AG04450 (cell line): Measurements from ENCODE around the gene MORN1. TPM values are rescaled to one million over a fixed set of nuclear protein-coding genes. Genes with fewer than 3 reads are reported as not detected.
"Not testable (repeated sequence)": the region's sequence is repeated elsewhere in the genome, so short reads cannot be mapped to it uniquely, and the experiment has no call there.

Experiments
- CTCF ChIA-PET: fragments of 300-600, 350-600 bp; formaldehyde crosslinking; extraction: SDS; loops from one replicate; lab custom pipeline; 2022; ENCODE audit warnings: antibody characterized with exemption, inconsistent platforms; lab: Charles Lee
- POLR2A ChIA-PET: fragments of 350-600 bp; formaldehyde crosslinking; extraction: SDS; loops from one replicate; lab custom pipeline; 2021; ENCODE audit warnings: antibody characterized with exemption, inconsistent platforms; lab: Yijun Ruan, JAX
- DNase-seq: peaks from one replicate; pipeline ENCODE4 v3.0.0-alpha.2; 2011; ENCODE audit warnings: low read depth, low spot score
- H3K27ac ChIP-seq: one replicate; pipeline ENCODE4 v1.5.1; 2012; ENCODE audit warnings: low read depth, low read length, control low read depth
- H3K27me3 ChIP-seq: one replicate; pipeline ENCODE4 v1.6.0; 2012; ENCODE audit warnings: low read length; ENCODE audit not compliant: control insufficient read depth, insufficient read depth
- H3K4me3 ChIP-seq: 2 replicates; pipeline ENCODE4 v1.5.1; 2011; ENCODE audit warnings: mild to moderate bottlenecking, low read depth, low read length, control low read depth
- H3K9me3 ChIP-seq: 2 replicates; pipeline ENCODE4 v1.5.1; 2012; ENCODE audit warnings: low read length; ENCODE audit not compliant: control insufficient read depth, insufficient read depth
- polyA minus RNA-seq: library from RNA; depleted of rRNA, polyadenylated mRNA; stranded (reverse); fragments of >200 nt; gene quantifications from 2 replicates; pipeline ENCODE4 v1.2.3, GENCODE V29; 2011; rRNA and poly(A)+ RNA removed
- polyA plus RNA-seq: library from polyadenylated mRNA; depleted of rRNA; stranded (reverse); fragments of >200 nt; gene quantifications from 2 replicates; pipeline ENCODE4 v1.2.3, GENCODE V29; 2011; rRNA removed
- TF ChIP-seq, protein P1 (sequence below): IDR thresholded peaks from 2 replicates; pipeline ENCODE4 v1.5.1; 2011; ENCODE audit warnings: low read depth, low read length, control low read depth, inconsistent platforms

MORN1 gene
- 3.0 and 3.6 TPM in 2 replicates for polyA plus RNA-seq
- 8.1 and 11.0 TPM in 2 replicates for polyA minus RNA-seq

- H3K27me3 ChIP-seq = no peaks in the 10 kb centered on the region
- DNase-seq = peak; percentile 97
- peak within 1 kb of the TSS; percentile 87 for H3K4me3 ChIP-seq
- ChIA-PET POLR2A (interaction anchor here (0.6 to 1.9 kb wide), 15 partner anchors 10 to 1187 kb away, joined by 3 to 12 read pairs (median 4); partner anchors contain the start of genes FAAP20 and PANK4), CTCF (interaction anchor here (0.6 to 1.7 kb wide), 6 partner anchors 9 to 196 kb away, joined by 3 to 8 read pairs (median 6); partner anchors contain the start of gene FAAP20)
- TF ChIP-seq, protein P1, sequence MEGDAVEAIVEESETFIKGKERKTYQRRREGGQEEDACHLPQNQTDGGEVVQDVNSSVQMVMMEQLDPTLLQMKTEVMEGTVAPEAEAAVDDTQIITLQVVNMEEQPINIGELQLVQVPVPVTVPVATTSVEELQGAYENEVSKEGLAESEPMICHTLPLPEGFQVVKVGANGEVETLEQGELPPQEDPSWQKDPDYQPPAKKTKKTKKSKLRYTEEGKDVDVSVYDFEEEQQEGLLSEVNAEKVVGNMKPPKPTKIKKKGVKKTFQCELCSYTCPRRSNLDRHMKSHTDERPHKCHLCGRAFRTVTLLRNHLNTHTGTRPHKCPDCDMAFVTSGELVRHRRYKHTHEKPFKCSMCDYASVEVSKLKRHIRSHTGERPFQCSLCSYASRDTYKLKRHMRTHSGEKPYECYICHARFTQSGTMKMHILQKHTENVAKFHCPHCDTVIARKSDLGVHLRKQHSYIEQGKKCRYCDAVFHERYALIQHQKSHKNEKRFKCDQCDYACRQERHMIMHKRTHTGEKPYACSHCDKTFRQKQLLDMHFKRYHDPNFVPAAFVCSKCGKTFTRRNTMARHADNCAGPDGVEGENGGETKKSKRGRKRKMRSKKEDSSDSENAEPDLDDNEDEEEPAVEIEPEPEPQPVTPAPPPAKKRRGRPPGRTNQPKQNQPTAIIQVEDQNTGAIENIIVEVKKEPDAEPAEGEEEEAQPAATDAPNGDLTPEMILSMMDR = no peak
- no peak within 1 kb of the TSS for H3K27ac ChIP-seq
- no peaks in the 10 kb centered on the region for H3K9me3 ChIP-seq
These were observed at the start of gene MORN1, which contains the start of gene RER1 for GRCh38 chr1:2391041-2391930. MORN1 (minus strand) TSS chr1:2391554; CDS start chr1:2391533, 21 bp downstream. RER1 (plus strand) TSS chr1:2391841; CDS start chr1:2395791, 3,950 bp downstream.

DNA sequence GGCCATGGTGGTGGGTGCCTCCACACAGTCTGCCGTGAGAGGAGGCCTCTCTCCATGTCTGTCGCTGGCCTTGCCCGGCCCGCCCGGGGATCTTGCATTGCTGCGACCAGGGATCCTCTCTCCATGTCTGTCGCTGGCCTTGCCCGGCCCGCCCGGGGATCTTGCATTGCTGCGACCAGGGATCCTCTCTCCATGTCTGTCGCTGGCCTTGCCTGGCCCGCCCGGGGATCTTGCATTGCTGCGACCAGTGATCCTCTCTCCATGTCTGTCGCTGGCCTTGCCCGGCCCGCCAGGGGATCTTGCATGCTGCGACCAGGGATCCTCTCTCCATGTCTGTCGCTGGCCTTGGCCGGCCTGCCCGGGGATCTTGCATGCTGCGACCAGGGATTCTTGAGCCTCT is 49.0 kb upstream of the MORN1 start:
- POLR2A ChIA-PET, CTCF ChIA-PET, H3K27ac ChIP-seq, H3K4me3 ChIP-seq, H3K9me3 ChIP-seq, DNase-seq: not testable (repeated sequence)
- H3K27me3 ChIP-seq = peaks cover 24% of the 10 kb centered on the region

- peaks cover 25% of the 10 kb centered on the region for H3K27me3 ChIP-seq
- TF ChIP-seq, protein P1 = no peak
- H3K4me3 ChIP-seq = no peak overlapping the region
- no peak overlapping the region for H3K27ac ChIP-seq
- H3K9me3 ChIP-seq = peaks cover 6% of the 10 kb centered on the region; the same call in 1 of the 2 replicates
- ChIA-PET CTCF (no interaction called here), POLR2A (no interaction called here)
- DNase-seq = no peak
These were observed 48.0 kb upstream of the MORN1 start for GRCh38 chr1:2439369-2439768.

- H3K27me3 ChIP-seq = peaks cover 27% of the 10 kb centered on the region
- H3K4me3 ChIP-seq = no peak overlapping the region
These were observed 47.3 kb upstream of the MORN1 start for GRCh38 chr1:2438641-2439040.

DNA sequence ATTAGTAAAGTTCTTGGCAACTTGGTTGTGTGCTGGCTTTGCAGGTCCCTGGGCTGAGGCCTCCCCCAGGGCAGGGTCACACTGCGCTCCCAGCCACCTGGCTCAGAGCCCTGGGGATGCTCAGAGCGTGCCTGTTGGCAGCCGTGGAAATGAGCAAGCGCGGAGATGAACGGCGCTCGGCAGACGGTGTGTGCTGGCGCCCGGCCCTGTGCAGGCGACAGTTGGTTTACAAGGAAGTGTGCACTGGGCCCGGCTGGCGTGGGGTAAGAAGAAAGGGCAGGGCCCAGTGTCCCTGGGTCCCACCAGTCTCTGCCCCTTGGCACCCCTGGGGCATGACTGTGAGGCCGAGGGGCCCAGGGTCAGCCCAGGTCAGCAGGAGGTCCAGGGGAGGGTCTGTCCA is 46.7 kb upstream of the MORN1 start:
- Histone ChIP-seq H3K9me3 (peaks cover 6% of the 10 kb centered on the region; the same call in 1 of the 2 replicates), H3K4me3 (no peak overlapping the region), H3K27me3 (peaks cover 30% of the 10 kb centered on the region), H3K27ac (no peak overlapping the region)
- TF ChIP-seq, protein P1 = no peak
- ChIA-PET CTCF (no interaction called here), POLR2A (no interaction called here)
- DNase-seq = no peak

More at GRCh38 chr1:2438641-2439040, 47.3 kb upstream of the MORN1 start:
- POLR2A ChIA-PET = no interaction called here
- TF ChIP-seq, protein P1 = no peak
- CTCF ChIA-PET = no interaction called here
- Histone ChIP-seq H3K9me3 (peaks cover 6% of the 10 kb centered on the region; the same call in 1 of the 2 replicates), H3K27ac (no peak overlapping the region)
- DNase-seq = no peak
